GM21723 (cell line): ENCODE results near the gene NRP1.

Experiments used
- ATAC-seq: cut with Tn5 transposase; IDR thresholded peaks from one replicate; pipeline ENCODE4 v1.9.1; 2021; ENCODE audit warnings: mild to moderate bottlenecking, moderate library complexity; ENCODE audit not compliant: unreplicated experiment

NRP1 gene

GRCh38 chr10:33192190-33192589, 142.3 kb downstream of the NRP1 start:
- no peak for ATAC-seq

DNA sequence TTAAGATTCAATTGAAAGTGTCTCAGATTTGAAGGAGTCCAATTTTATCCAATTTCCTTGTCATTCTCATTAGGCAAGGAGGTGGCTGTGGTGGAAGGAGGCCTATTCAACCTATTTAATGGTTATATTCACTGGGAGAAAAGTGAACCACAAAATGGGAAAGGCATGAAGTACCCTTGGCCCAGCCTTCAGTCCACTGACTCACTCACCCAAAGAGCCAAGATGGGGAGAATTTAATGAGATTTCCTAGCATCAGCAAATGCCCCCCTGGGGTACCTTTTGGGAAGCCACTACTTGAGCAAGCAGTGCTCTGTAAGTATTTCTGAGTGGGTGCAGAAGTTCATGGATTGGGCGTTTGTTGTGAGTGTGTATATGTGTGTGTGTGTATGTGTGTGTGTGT, 144.1 kb downstream of the NRP1 start:
- no peak for ATAC-seq

- ATAC-seq: no peak
These were observed 144.7 kb downstream of the NRP1 start for GRCh38 chr10:33189808-33190207.

DNA sequence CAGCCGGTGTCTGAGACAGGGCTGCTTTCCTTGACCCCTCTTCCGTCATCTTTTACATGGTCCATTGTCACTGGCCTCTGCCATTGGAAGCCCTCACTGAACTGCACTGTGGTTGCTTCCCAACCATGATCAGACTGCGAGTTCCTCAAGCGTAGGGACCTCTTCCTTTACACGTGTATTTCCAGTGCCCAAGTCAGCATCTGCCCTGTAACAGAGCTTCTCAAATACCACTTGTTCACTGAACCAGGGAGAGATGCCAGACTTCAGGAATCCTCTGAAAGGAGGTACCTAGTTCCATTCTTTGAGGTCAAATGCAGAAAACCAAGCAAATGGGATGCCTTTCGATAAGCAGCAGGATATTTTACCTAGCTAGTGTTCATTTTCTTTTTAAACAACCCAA, 145.1 kb downstream of the NRP1 start:
- no peak for ATAC-seq

GRCh38 chr10:33187427-33187999, 147.0 kb downstream of the NRP1 start:
- no peak for ATAC-seq

- no peak for ATAC-seq
These were observed 148.3 kb downstream of the NRP1 start for GRCh38 chr10:33186150-33186549.

DNA sequence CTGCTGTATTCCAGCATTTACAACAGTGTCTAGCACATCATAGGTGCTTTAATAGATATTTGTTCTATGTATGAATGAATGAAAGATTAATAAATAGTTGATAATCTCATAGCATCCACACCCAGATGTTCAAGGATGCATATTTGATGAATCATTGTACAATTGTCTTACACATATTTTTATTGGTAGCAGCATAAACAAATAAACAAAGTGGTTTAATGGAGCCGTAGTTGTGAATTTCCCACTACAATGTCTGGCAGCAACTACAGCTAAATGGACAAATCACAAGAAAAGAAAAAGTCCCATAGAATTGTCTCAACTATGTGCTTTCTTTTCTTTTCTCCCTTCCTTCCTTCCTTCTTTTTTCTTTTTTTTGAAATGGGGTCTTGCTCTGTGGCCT, 150.8 kb downstream of the NRP1 start:
- ATAC-seq: no peak

GRCh38 chr10:33180921-33181320, 153.5 kb downstream of the NRP1 start:
- ATAC-seq: no peak

GRCh38 chr10:33180390-33180789, 154.1 kb downstream of the NRP1 start:
- no peak for ATAC-seq

GRCh38 chr10:33179067-33179466, 155.4 kb downstream of the NRP1 start:
- ATAC-seq: no peak

DNA sequence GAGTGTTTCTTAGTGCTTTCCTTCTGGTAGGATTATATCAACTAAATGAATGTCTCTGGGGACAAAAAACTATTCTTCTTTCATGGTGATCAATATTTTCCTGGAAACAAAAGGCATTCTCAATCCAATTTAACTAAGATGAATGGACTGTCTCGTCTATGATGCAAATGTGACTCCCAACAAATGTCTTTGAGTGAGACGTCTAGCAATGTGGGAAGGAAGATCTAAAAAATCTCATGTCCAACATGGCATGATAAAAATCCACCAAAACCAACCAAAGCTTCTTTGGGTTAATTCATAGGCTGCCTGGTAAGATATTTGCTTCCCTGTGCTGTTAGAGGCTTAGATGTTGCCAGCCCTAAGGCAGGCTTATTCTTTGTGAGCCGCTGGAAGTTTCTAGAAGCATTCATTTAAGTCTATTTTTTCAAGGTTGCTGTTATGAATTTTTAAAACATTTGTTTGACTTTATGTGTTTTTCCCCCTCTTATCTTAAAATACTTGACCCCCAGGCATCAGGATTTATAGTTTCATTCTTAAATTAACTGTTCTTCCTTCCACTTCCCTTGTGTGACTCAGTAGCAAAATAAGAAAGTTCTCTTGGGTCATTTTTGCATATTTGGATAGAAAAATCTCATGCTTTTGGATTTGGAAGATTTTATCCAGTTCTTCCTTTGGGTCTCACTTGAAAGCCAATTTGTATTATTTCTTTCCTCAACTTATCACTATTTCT, 156.3 kb downstream of the NRP1 start:
- ATAC-seq: no peak

DNA sequence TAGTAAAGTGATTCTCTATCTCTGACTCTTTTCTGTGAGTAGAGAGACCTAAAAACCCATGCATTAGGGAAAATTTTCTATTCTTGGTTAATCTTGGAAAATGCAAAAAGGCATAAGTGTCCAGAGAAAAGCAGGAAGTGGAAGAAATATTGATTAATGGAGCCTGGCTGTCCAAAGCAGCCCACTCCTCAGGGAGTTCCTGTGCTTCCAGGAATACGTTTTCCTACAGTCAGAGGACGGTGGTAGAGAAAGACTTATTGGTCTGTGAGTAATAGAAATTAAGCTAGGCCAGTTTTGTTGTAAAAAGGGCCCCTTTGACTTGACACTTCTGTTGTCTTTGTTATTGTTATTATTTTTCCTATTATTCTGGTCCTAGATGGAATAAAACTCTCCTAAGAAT, 157.8 kb downstream of the NRP1 start:
- no peak for ATAC-seq

- ATAC-seq: no peak
These were observed 159.6 kb downstream of the NRP1 start for GRCh38 chr10:33174674-33175434.

- ATAC-seq: no peak
These were observed 168.6 kb downstream of the NRP1 start for GRCh38 chr10:33165911-33166310.

DNA sequence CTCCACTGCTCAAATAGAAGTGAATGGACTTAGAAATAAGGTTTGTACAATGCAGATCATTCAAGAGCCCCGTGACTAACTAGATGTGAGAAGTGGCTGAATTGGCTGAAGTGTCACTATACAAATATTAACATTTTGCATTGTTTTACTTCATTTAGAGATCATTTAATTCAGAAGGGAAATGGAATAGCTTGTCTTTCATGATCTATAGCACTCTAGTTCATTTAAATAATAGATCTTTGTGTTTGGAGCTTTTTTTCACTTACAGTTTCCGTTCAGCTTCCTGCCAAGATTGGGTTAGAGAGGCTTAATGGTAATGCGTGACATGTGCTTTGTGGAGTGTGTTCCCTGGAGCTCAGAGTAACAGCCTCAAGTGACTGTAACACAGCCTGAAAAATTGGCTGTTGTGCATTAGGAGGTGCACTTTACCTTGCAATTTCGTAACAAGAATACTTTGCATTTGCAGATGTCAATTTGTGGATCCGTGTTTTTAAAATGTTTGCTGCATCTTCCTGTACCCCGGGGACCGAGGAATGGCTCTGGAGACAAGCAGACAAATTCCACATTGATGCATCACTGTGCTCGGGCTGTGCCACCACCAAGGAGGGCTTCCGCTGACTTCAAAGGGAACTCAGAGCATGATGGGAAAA, 170.3 kb downstream of the NRP1 start:
- ATAC-seq: no peak

GRCh38 chr10:33162248-33162575, 172.3 kb downstream of the NRP1 start:
- no peak for ATAC-seq

DNA sequence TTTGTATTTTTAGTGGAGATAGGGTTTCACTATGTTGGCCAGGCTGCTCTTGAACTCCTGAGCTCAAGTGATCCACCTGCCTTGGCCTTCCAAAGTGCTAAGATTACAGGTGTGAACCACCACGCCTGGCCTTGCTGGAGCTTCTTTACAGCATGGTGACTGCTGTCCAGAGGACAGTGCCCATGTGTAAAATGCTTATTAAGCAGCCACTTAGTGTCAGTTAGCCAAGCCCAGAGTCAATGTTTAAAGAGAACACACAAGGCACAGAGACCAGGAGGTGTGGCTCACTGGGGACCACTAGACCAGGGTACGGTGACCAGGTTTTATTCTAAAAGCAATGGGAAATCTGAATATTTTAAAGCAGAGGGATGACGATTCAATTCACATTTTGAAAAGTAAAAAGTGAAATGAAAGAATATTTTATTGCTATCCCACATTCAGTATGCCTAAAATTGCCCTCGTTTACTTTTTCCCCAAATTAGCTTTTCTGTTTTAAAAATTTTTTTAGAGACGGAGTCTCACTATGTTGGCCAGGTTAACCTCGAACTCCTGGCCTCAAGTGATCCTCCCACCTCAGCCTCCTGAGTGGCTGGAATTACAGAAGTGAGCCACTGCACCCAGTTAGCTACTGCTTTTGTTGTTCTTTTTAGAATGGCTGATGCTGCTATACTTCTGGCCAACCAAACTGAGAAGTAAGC, 172.8 kb downstream of the NRP1 start:
- no peak for ATAC-seq

DNA sequence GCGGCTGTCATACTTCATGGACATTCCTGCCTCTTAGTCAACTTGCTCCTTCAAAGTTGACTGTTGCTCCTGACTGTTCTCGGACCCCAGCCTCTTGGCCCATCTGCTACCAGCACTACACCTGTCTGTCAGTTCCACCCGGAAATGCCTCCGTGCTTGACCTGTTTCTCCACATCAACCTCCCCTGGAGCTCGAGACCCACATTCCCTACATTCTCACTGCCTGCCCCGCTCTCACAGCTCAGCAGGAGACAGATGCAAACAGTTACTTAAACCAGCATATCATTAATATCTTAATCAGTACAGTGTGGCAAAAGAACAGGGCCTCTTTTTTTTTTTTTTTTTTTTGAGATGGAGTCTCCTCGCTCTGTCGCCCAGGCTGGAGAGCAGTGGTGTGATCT, 174.3 kb downstream of the NRP1 start:
- ATAC-seq: no peak

GRCh38 chr10:33157103-33157502, 177.4 kb downstream of the NRP1 start:
- ATAC-seq: no peak

DNA sequence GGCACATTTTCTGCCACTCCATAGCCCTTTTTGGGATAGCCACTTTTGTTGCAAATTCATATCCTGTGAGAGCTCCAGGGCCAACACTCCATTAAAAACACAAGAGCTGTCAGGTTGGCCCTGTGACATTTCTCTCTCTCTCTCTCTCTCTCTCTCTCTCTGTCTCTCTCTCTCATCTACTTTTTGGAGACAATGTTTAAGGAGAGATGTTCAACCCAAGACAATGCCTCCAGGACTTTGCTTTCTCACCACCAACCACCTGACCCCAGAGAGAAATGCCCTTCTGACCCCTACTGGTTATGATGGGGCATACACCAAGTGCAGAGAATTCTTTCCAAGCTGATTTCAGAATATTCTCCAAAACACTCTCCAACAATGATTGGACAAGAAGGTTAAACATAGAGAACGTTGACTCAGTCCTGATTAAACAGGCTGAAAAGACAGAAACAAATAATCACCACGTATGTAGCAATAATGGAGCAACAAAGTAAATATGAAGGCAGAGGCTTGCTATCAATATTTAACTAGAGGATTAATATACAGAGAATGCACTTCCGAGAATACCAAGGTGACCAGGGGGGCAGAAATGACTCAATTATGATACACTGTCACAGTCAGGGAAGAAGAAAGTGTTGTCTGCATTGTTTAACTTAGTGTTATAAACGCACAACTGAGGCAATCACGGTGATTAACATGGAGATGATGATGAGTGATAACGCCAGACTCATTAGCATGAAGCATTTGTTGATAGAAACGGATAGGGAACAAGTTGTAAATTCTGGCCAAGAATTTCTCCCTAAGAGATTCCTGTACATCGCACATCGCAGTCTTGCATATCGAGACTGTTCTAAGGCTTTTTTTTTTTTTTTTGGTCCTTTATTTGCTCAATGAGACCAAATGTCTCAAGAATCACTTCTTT, 178.5 kb downstream of the NRP1 start:
- peak; percentile 70 for ATAC-seq
